MM.1S (cell line): Measurements from ENCODE around the gene GNAQ.

Experiments
- DNase-seq: peaks from one replicate; pipeline ENCODE4 v3.0.0-alpha.2; 2015
- H2AFZ ChIP-seq: fragments of 300-600 bp; sonication (generic); 2 replicates; pipeline ENCODE4 v1.6.0; 2016; ENCODE audit warnings: antibody characterized with exemption, low read length
- H3F3A ChIP-seq: fragments of 300-600 bp; sonication (generic); 2 replicates; pipeline ENCODE4 v1.6.1; 2016; ENCODE audit warnings: mild to moderate bottlenecking, antibody characterized with exemption, low read length, moderate library complexity, mixed read lengths; ENCODE audit not compliant: insufficient read depth
- H3K27ac ChIP-seq: fragments of 300-600 bp; sonication (generic); 2 replicates; pipeline ENCODE4 v1.5.1; 2016; ENCODE audit warnings: mild to moderate bottlenecking, low read length
- H3K27me3 ChIP-seq: fragments of 300-600 bp; sonication (generic); replicated peaks from 2 replicates; pipeline ENCODE4 v1.6.0; 2016; ENCODE audit warnings: low read length; ENCODE audit not compliant: insufficient read depth
- H3K36me3 ChIP-seq: fragments of 300-600 bp; sonication (generic); replicated peaks from 2 replicates; pipeline ENCODE4 v1.6.1; 2016; ENCODE audit warnings: mild to moderate bottlenecking, low read length, mixed read lengths; ENCODE audit not compliant: insufficient read depth
- H3K4me1 ChIP-seq: fragments of 300-600 bp; sonication (generic); 2 replicates; pipeline ENCODE4 v1.6.1; 2016; ENCODE audit warnings: low read length, mixed read lengths
- H3K4me2 ChIP-seq: fragments of 300-600 bp; sonication (generic); 2 replicates; pipeline ENCODE4 v1.6.0; 2016; ENCODE audit warnings: low read depth, low read length
- H3K4me3 ChIP-seq: fragments of 300-600 bp; sonication (generic); 2 replicates; pipeline ENCODE4 v1.5.1; 2016; ENCODE audit warnings: low read length, mixed read lengths
- H3K79me2 ChIP-seq: fragments of 300-600 bp; sonication (generic); 2 replicates; pipeline ENCODE4 v1.6.1; 2016; ENCODE audit warnings: mixed run types, low read length, mixed read lengths
- H3K9ac ChIP-seq: fragments of 300-600 bp; sonication (generic); 2 replicates; pipeline ENCODE4 v1.6.1; 2016; ENCODE audit warnings: low read length, mixed read lengths
- H3K9me2 ChIP-seq: fragments of 300-600 bp; sonication (generic); replicated peaks from 2 replicates; pipeline ENCODE4 v1.6.1; 2016; ENCODE audit warnings: mild to moderate bottlenecking, low read length, mixed read lengths; ENCODE audit not compliant: insufficient read depth
- H3K9me3 ChIP-seq: fragments of 300-600 bp; sonication (generic); replicated peaks from 2 replicates; pipeline ENCODE4 v1.6.1; 2016; ENCODE audit warnings: mild to moderate bottlenecking, low read length, mixed read lengths; ENCODE audit not compliant: insufficient read depth
- H4K20me1 ChIP-seq: fragments of 300-600 bp; sonication (generic); 2 replicates; pipeline ENCODE4 v1.6.1; 2016; ENCODE audit warnings: mild to moderate bottlenecking, low read length, moderate library complexity, mixed read lengths; ENCODE audit not compliant: insufficient read depth
- EZH2 ChIP-seq: fragments of 300-600 bp; sonication (generic); optimal IDR thresholded peaks from 2 replicates; pipeline ENCODE3; 2017; ENCODE audit warnings: low read depth, mild to moderate bottlenecking, antibody characterized with exemption, low read length, mixed read lengths
- EZH2phosphoT487 ChIP-seq: fragments of 300-600 bp; sonication (generic); IDR thresholded peaks from 2 replicates; pipeline ENCODE4 v1.6.1; 2018; ENCODE audit warnings: antibody characterized with exemption, low read length
- TF ChIP-seq, protein P1 (sequence below): fragments of 300-600 bp; sonication (generic); IDR thresholded peaks from 2 replicates; pipeline ENCODE4 v1.5.1; 2016; ENCODE audit warnings: antibody characterized with exemption, low read length, mixed read lengths

GNAQ gene

DNA sequence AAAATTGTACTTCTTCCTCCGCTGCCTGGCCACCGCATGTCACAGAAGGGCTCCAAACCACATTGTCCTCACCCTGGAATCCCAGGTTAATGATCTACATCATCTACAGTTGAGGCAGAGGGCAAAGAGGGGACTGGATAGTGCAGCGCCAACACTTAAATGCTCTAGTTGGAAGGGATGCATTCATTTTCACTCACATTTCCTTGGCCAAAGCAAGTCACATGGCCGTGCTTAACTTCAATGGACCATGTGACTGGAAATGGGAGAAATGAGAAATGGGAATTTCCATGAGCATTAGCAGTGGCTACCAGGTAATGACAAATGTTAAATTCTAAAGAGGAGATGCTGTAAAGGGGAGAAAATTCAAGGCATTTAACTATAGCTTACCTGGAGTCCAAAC, 13.3 kb upstream of the GNAQ start:
- Histone ChIP-seq H3K79me2 (no peaks in the 10 kb centered on the region), H3K4me2 (no peak overlapping the region), H3F3A (no peaks in the 10 kb centered on the region), H3K4me1 (no peaks in the 10 kb centered on the region), H3K27ac (no peak overlapping the region), H3K27me3 (no peaks in the 10 kb centered on the region), H3K9me3 (no peaks in the 10 kb centered on the region), H2AFZ (no peak overlapping the region), H3K36me3 (no peaks in the 10 kb centered on the region), H3K9ac (no peak overlapping the region), H3K4me3 (no peak overlapping the region), H3K9me2 (no peaks in the 10 kb centered on the region), H4K20me1 (no peaks in the 10 kb centered on the region)
- no peak for TF ChIP-seq EZH2
- TF ChIP-seq, protein P1, sequence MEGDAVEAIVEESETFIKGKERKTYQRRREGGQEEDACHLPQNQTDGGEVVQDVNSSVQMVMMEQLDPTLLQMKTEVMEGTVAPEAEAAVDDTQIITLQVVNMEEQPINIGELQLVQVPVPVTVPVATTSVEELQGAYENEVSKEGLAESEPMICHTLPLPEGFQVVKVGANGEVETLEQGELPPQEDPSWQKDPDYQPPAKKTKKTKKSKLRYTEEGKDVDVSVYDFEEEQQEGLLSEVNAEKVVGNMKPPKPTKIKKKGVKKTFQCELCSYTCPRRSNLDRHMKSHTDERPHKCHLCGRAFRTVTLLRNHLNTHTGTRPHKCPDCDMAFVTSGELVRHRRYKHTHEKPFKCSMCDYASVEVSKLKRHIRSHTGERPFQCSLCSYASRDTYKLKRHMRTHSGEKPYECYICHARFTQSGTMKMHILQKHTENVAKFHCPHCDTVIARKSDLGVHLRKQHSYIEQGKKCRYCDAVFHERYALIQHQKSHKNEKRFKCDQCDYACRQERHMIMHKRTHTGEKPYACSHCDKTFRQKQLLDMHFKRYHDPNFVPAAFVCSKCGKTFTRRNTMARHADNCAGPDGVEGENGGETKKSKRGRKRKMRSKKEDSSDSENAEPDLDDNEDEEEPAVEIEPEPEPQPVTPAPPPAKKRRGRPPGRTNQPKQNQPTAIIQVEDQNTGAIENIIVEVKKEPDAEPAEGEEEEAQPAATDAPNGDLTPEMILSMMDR: no peak
- no peak for TF ChIP-seq EZH2phosphoT487
- DNase-seq: no peak

DNA sequence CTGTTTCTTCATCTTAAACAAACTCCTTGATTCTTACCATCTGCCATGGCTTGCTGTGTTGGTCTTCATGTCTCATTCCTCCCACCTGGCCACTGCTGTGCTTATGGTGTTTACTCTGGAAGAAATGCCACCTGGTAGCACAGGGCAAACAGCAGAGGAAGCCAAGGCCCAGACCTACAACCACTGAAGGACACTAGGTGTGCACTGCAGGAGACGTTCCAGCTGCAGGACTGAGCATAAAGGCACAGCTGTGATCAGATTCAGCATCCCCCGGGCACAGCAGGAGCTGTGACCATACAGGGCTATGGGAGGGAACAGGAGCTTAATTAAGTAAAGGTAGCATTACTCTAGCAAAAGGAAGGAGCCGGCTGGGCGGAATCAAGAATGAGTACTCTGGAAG, 12.6 kb upstream of the GNAQ start:
- TF ChIP-seq EZH2phosphoT487 (no peak), EZH2 (no peak)
- TF ChIP-seq, protein P1: no peak
- H3K27ac ChIP-seq: no peak overlapping the region

GRCh38 chr9:78041971-78042370, 10.4 kb upstream of the GNAQ start:
- Histone ChIP-seq H3K9me2 (no peaks in the 10 kb centered on the region), H3K4me1 (no peaks in the 10 kb centered on the region), H3K27me3 (no peaks in the 10 kb centered on the region), H3K9ac (no peak overlapping the region), H3K4me2 (no peak overlapping the region), H3F3A (no peaks in the 10 kb centered on the region), H3K4me3 (no peak overlapping the region), H3K36me3 (no peaks in the 10 kb centered on the region), H4K20me1 (no peaks in the 10 kb centered on the region), H3K79me2 (no peaks in the 10 kb centered on the region), H3K9me3 (no peaks in the 10 kb centered on the region), H2AFZ (no peak overlapping the region), H3K27ac (no peak overlapping the region)
- DNase-seq: no peak
- no peak for TF ChIP-seq EZH2
- no peak for TF ChIP-seq EZH2phosphoT487
- TF ChIP-seq, protein P1: no peak

More for the DNA sequence above, 12.6 kb upstream of the GNAQ start:
- H2AFZ ChIP-seq: no peak overlapping the region
- no peaks in the 10 kb centered on the region for H3K9me2 ChIP-seq
- no peak overlapping the region for H3K9ac ChIP-seq
- H3K4me2 ChIP-seq: no peak overlapping the region
- DNase-seq: no peak
- H3K4me3 ChIP-seq: no peak overlapping the region
- H3K9me3 ChIP-seq: no peaks in the 10 kb centered on the region
- no peaks in the 10 kb centered on the region for H3K4me1 ChIP-seq
- no peaks in the 10 kb centered on the region for H4K20me1 ChIP-seq
- H3K27me3 ChIP-seq: no peaks in the 10 kb centered on the region
- H3K79me2 ChIP-seq: no peaks in the 10 kb centered on the region
- H3F3A ChIP-seq: no peaks in the 10 kb centered on the region
- H3K36me3 ChIP-seq: no peaks in the 10 kb centered on the region
